T-cell (primary cell): Measurements from ENCODE around the gene LAP3. TPM values are rescaled to one million over a fixed set of nuclear protein-coding genes. Genes with fewer than 3 reads are reported as not detected.

Experiments
- ATAC-seq, 4 experiments: fragments of 200-7000 bp in 3 of 4; fragments of 150-1000 bp in 1 of 4; cut with Tn5 transposase; replicated peaks in 1 of 4; 1 replicate in 3 of 4; 2 replicates in 1 of 4; pipeline ENCODE4 v1.10.0; 2021; ENCODE audit warnings: moderate library complexity in 3 of 4, mild to moderate bottlenecking in 2 of 4, moderate number of reproducible peaks in 1 of 4
- CTCF ChIA-PET, 2 donors: fragments of 300-600 bp; sonication (Branson Sonifier 250); formaldehyde crosslinking; loops; one replicate each; lab custom pipeline; 2022; ENCODE audit warnings: antibody characterized with exemption in 2 of 2; lab: Charles Lee
- POLR2A ChIA-PET, 2 donors: fragments of 300-600 bp; sonication (Branson Sonifier 250); formaldehyde crosslinking; loops; one replicate each; lab custom pipeline; 2022; ENCODE audit warnings: antibody characterized with exemption in 2 of 2; lab: Charles Lee
- DNase-seq, 35 experiments: peaks; one replicate each; pipeline versions ENCODE4 v3.0.0 to v3.0.0-alpha.2; 2013 to 2023
- H3K27ac ChIP-seq: one replicate; pipeline ENCODE4 v1.5.1; 2013; ENCODE audit warnings: low read length
- H3K27me3 ChIP-seq, 2 experiments: replicated peaks in 1 of 2; 1 replicate in 1 of 2; 2 replicates in 1 of 2; pipeline versions ENCODE4 v1.6.1 to v1.7.0; 2013; ENCODE audit warnings: low read length in 1 of 2, mixed read lengths in 1 of 2; ENCODE audit not compliant: control insufficient read depth in 2 of 2, insufficient read depth in 2 of 2; ENCODE audit errors: extremely low read depth in 1 of 2
- H3K36me3 ChIP-seq, 2 donors: 1 replicate in 1 of 2; 2 replicates in 1 of 2; pipeline versions ENCODE4 v1.6.1 to v1.7.0; 2013; ENCODE audit warnings: low read length in 1 of 2; ENCODE audit not compliant: control insufficient read depth in 2 of 2, insufficient read depth in 1 of 2; ENCODE audit errors: extremely low read depth in 1 of 2
- H3K4me1 ChIP-seq, 2 experiments: 1 replicate in 1 of 2; 2 replicates in 1 of 2; pipeline versions ENCODE4 v1.6.1 to v1.7.0; 2013; ENCODE audit warnings: low read length in 2 of 2, mixed read lengths in 1 of 2; ENCODE audit not compliant: insufficient read depth in 2 of 2, control insufficient read depth in 1 of 2; ENCODE audit errors: extremely low read depth in 1 of 2
- H3K4me3 ChIP-seq, 2 donors: 1 replicate in 1 of 2; 2 replicates in 1 of 2; pipeline versions ENCODE4 v1.5.1 to v1.7.0; 2013; ENCODE audit warnings: mild to moderate bottlenecking in 2 of 2, low read length in 1 of 2, moderate library complexity in 1 of 2; ENCODE audit not compliant: control insufficient read depth in 1 of 2; ENCODE audit errors: extremely low read depth in 1 of 2
- H3K9me3 ChIP-seq: 2 replicates; pipeline ENCODE4 v1.7.0; 2013
- H3K27ac Mint-ChIP-seq, 2 donors: one replicate each; pipeline ENCODE4 v1.8.0; 2020 to 2021; ENCODE audit warnings: mild to moderate bottlenecking in 2 of 2, mixed read lengths in 2 of 2
- H3K27me3 Mint-ChIP-seq, 2 donors: one replicate each; pipeline ENCODE4 v1.8.0; 2021 to 2022; ENCODE audit warnings: mixed read lengths in 2 of 2
- H3K36me3 Mint-ChIP-seq: one replicate; pipeline ENCODE4 v1.8.0; 2021; ENCODE audit warnings: mixed read lengths
- H3K4me1 Mint-ChIP-seq, 3 donors: one replicate each; pipeline ENCODE4 v1.8.0; 2020 to 2022; ENCODE audit warnings: mixed read lengths in 3 of 3, mild to moderate bottlenecking in 1 of 3
- H3K4me3 Mint-ChIP-seq, 3 donors: one replicate each; pipeline ENCODE4 v1.8.0; 2020 to 2022; ENCODE audit warnings: mild to moderate bottlenecking in 3 of 3, mixed read lengths in 3 of 3, moderate library complexity in 3 of 3
- H3K9me3 Mint-ChIP-seq, 3 donors: one replicate each; pipeline ENCODE4 v1.8.0; 2020 to 2022; ENCODE audit warnings: mixed read lengths in 3 of 3
- WGBS: methylation state at CpG from one replicate; pipeline ENCODE4 v1.1.5; 2013; ENCODE audit warnings: missing lambda C conversion rate; ENCODE audit not compliant: insufficient coverage; 5-methylcytosine and 5-hydroxymethylcytosine counted together
- total RNA-seq, 35 experiments: library from RNA in 6 of 35; stranded (reverse) in 6 of 35; fragments of 120-200 nt in 1 of 35; gene quantifications; one replicate each; pipeline versions ENCODE4 v1.2.1 to v1.2.4 and lab custom pipeline; 2013 to 2026

Gene LAP3
- total RNA-seq, 5 donors from 2014 or later (not counting 1 experiment from before 2014, with no cell fraction given), result 23.5 to 58.4 (median 25.1) TPM

DNA sequence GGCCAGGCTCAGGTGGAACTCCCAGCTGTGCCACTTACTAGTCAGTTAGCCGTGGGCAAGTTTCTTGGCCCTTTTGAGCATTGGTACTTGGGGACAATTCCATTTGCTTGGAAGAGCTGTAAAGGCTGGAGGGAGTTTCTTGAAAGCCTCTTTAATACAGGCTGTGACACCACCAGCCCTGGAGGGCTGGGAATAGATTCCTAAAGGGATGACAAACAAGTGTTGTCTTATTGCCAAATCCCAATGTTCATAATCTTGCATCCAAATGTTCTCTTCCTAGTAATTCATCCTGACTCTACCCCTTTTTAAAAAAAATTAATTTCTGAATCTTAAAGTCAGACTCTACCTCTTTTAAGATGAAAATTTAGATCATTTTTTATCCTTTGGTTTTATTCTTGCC lies 22.8 kb downstream of the LAP3 start:
- Mint-ChIP-seq H3K4me3 (no peak overlapping the region), H3K9me3 (no peaks in the 10 kb centered on the region), H3K4me1 (peaks cover 0 to 5% (median 0%) of the 10 kb centered on the region in 3 donors), H3K36me3 (peaks cover 42% of the 10 kb centered on the region), H3K27me3 (no peaks in the 10 kb centered on the region), H3K27ac (no peak overlapping the region)
- CTCF ChIA-PET, result interaction anchor here in 1 of 2 donors (0.5 kb wide), 1 partner anchor 10 kb away, joined by 3 read pairs; no protein-coding TSS in a partner anchor
- H3K4me1 ChIP-seq, result no peaks in the 10 kb centered on the region
- no peaks in the 10 kb centered on the region for H3K9me3 ChIP-seq
- WGBS, result no CpG with 5 or more reads among the region's 1 CpG
- H3K36me3 ChIP-seq, result peaks cover 4 to 65% of the 10 kb centered on the region in 2 donors
- ATAC-seq (no peak), DNase-seq (no peak)
- no peaks in the 10 kb centered on the region for H3K27me3 ChIP-seq
- POLR2A ChIA-PET, result no interaction called here
- H3K27ac ChIP-seq, result no peak overlapping the region
- H3K4me3 ChIP-seq, result no peak overlapping the region

GRCh38 chr4:17605236-17605635 lies 28.2 kb downstream of the LAP3 start:
- Mint-ChIP-seq H3K27me3 (no peaks in the 10 kb centered on the region), H3K4me3 (no peak overlapping the region), H3K9me3 (no peaks in the 10 kb centered on the region), H3K4me1 (no peaks in the 10 kb centered on the region), H3K27ac (no peak overlapping the region), H3K36me3 (peaks cover 42% of the 10 kb centered on the region)
- no peak for DNase-seq
- Histone ChIP-seq H3K27me3 (no peaks in the 10 kb centered on the region), H3K4me1 (no peaks in the 10 kb centered on the region), H3K4me3 (no peak overlapping the region), H3K36me3 (peaks cover 0 to 48% of the 10 kb centered on the region in 2 donors), H3K9me3 (no peaks in the 10 kb centered on the region), H3K27ac (no peak overlapping the region)
- ATAC-seq, result no peak
- ChIA-PET POLR2A (interaction anchor here in 1 of 2 donors (1.6 kb wide), 1 partner anchor 22 kb away, joined by 3 read pairs; no protein-coding TSS in a partner anchor), CTCF (interaction anchor here in 1 of 2 donors (1.5 kb wide), 1 partner anchor 9 kb away, joined by 3 read pairs; the partner anchor contains the start of gene MED28)
- WGBS, result 100% methylated on average over 2 of the region's 3 CpGs

GRCh38 chr4:17613761-17614415 lies 36.9 kb downstream of the LAP3 start:
- Mint-ChIP-seq H3K4me1 (peaks cover 45 to 47% (median 45%) of the 10 kb centered on the region in 3 donors), H3K36me3 (peaks cover 16% of the 10 kb centered on the region), H3K9me3 (no peaks in the 10 kb centered on the region), H3K27me3 (no peaks in the 10 kb centered on the region), H3K4me3 (peak overlapping the region; percentile 95 to 100 (median 99)), H3K27ac (peak overlapping the region; percentile 99 to 100)
- ATAC-seq (peak; percentile 55 to 67 (median 58)), DNase-seq (peak in 14 of 35 experiments; percentile 2 to 50 (median 8))
- peak overlapping the region; percentile 82 for H3K27ac ChIP-seq
- no peaks in the 10 kb centered on the region for H3K27me3 ChIP-seq
- ChIA-PET POLR2A (interaction anchor here (0.6 to 1.8 kb wide), 8 partner anchors 13 to 196 kb away, joined by 3 to 9 read pairs (median 4); partner anchors contain the start of gene LAP3 (in 1 of the 2)), CTCF (interaction anchor here (0.6 to 3.7 kb wide), 14 partner anchors 9 to 409 kb away, joined by 3 to 18 read pairs (median 4); partner anchors contain the start of gene LAP3 (in 1 of the 2))
- peaks cover 27 to 52% of the 10 kb centered on the region in 2 experiments for H3K4me1 ChIP-seq
- H3K36me3 ChIP-seq, result peaks cover 0 to 17% of the 10 kb centered on the region in 2 donors
- peak overlapping the region; percentile 94 to 100 for H3K4me3 ChIP-seq
- WGBS, result 0% methylated on average over 6 of the region's 23 CpGs
- no peaks in the 10 kb centered on the region for H3K9me3 ChIP-seq

- Histone ChIP-seq H3K4me1 (peaks cover 27 to 59% of the 10 kb centered on the region in 2 experiments), H3K27ac (peak within 1 kb of the TSS; percentile 82), H3K4me3 (peak within 1 kb of the TSS; percentile 94 to 100), H3K36me3 (peaks cover under 1 to 19% of the 10 kb centered on the region in 2 donors), H3K9me3 (no peaks in the 10 kb centered on the region), H3K27me3 (no peaks in the 10 kb centered on the region)
- peaks cover 51 to 55% (median 53%) of the 10 kb centered on the region in 3 donors for H3K4me1 Mint-ChIP-seq
- ChIA-PET POLR2A (interaction anchor here (0.5 to 1.8 kb wide), 8 partner anchors 12 to 195 kb away, joined by 3 to 9 read pairs (median 4); partner anchors contain the start of gene LAP3 (in 1 of the 2)), CTCF (interaction anchor here (0.5 to 3.7 kb wide), 10 partner anchors 10 to 408 kb away, joined by 3 to 18 read pairs (median 4); partner anchors contain the start of gene LAP3 (in 1 of the 2))
- no peaks in the 10 kb centered on the region for H3K9me3 Mint-ChIP-seq
- peak; percentile 84 to 98 (median 93) for DNase-seq
- H3K4me3 Mint-ChIP-seq, result peak within 1 kb of the TSS; percentile 95 to 100 (median 99)
- H3K36me3 Mint-ChIP-seq, result peaks cover 23% of the 10 kb centered on the region
- no peaks in the 10 kb centered on the region for H3K27me3 Mint-ChIP-seq
- under 1% methylated on average over 38 of the region's 46 CpGs for WGBS
- H3K27ac Mint-ChIP-seq, result peak within 1 kb of the TSS; percentile 99 to 100
- ATAC-seq, result peak; percentile 91 to 96 (median 95)
These were observed 37.7 kb downstream of the LAP3 start, which contains the start of gene MED28 for GRCh38 chr4:17614416-17615299. MED28 (plus strand) TSS chr4:17614641; CDS start chr4:17614655, 14 bp downstream.

- DNase-seq (peak in 1 of 35 experiments; percentile 19), ATAC-seq (no peak)
- POLR2A ChIA-PET, result interaction anchor here in 1 of 2 donors (0.6 kb wide), 1 partner anchor 9 kb away, joined by 3 read pairs; no protein-coding TSS in a partner anchor
- Histone ChIP-seq H3K4me1 (peaks cover 27 to 63% of the 10 kb centered on the region in 2 experiments), H3K27ac (no peak overlapping the region), H3K27me3 (no peaks in the 10 kb centered on the region), H3K4me3 (no peak overlapping the region), H3K36me3 (peaks cover 2 to 34% of the 10 kb centered on the region in 2 donors), H3K9me3 (no peaks in the 10 kb centered on the region)
- WGBS, result 9% methylated on average over 4 of the region's 5 CpGs
- peaks cover 24% of the 10 kb centered on the region for H3K36me3 Mint-ChIP-seq
- H3K27ac Mint-ChIP-seq, result peak overlapping the region in 1 of 2 donors; percentile 26
- CTCF ChIA-PET, result no interaction called here
- no peaks in the 10 kb centered on the region for H3K9me3 Mint-ChIP-seq
- no peaks in the 10 kb centered on the region for H3K27me3 Mint-ChIP-seq
- peaks cover 51 to 59% (median 57%) of the 10 kb centered on the region in 3 donors for H3K4me1 Mint-ChIP-seq
- H3K4me3 Mint-ChIP-seq, result peak overlapping the region; percentile 67 to 95 (median 80)
These were observed 39.3 kb downstream of the LAP3 start for GRCh38 chr4:17616283-17616682.
